PC-9 (cell line): ENCODE measurements around the gene ARHGEF39. TPM values are rescaled to one million over a fixed set of nuclear protein-coding genes. Genes with fewer than 3 reads are reported as not detected.

Source experiments
- BruUV-seq: library from RNA; stranded (reverse); fragments of 400-500 nt; replicated peaks from 2 replicates; lab custom pipeline; 2021; lab: Mats Ljungman, UMichigan
- CTCF ChIA-PET: fragments of 300-600 bp; sonication (Branson Sonifier 250); formaldehyde crosslinking; loops from one replicate; lab custom pipeline; 2022; ENCODE audit warnings: antibody characterized with exemption; lab: Charles Lee
- POLR2A ChIA-PET: fragments of 300-600 bp; sonication (Branson Sonifier 250); formaldehyde crosslinking; loops from one replicate; lab custom pipeline; 2022; ENCODE audit warnings: antibody characterized with exemption; ENCODE audit not compliant: unreplicated experiment; lab: Charles Lee
- DNase-seq, 2 experiments: peaks; one replicate each; pipeline versions ENCODE4 v3.0.0 to v3.0.0-alpha.2; 2015 to 2022; ENCODE audit warnings: mixed read lengths in 1 of 2
- H2AFZ ChIP-seq: fragments of 200-600 bp; sonication (generic); 2 replicates; pipeline ENCODE4 v1.8.1; 2017; ENCODE audit warnings: antibody characterized with exemption
- H3F3A ChIP-seq: fragments of 200-600 bp; sonication (generic); 2 replicates; pipeline ENCODE4 v1.8.1; 2017; ENCODE audit warnings: antibody characterized with exemption, mild to moderate bottlenecking, low read depth; ENCODE audit not compliant: insufficient read depth
- H3K27ac ChIP-seq: fragments of 200-600 bp; sonication (generic); 2 replicates; pipeline ENCODE4 v1.6.1; 2016; ENCODE audit warnings: mixed run types
- H3K27me3 ChIP-seq: fragments of 200-600 bp; sonication (generic); 2 replicates; pipeline ENCODE4 v1.6.1; 2016; ENCODE audit warnings: low read depth, mixed run types; ENCODE audit not compliant: insufficient read depth
- H3K36me3 ChIP-seq: fragments of 200-600 bp; sonication (generic); 2 replicates; pipeline ENCODE4 v1.6.1; 2016; ENCODE audit warnings: low read depth, mixed run types
- H3K4me1 ChIP-seq: fragments of 200-600 bp; sonication (generic); replicated peaks from 2 replicates; pipeline ENCODE4 v1.6.1; 2016; ENCODE audit warnings: mixed run types; ENCODE audit not compliant: insufficient read depth
- H3K4me2 ChIP-seq: fragments of 200-600 bp; sonication (generic); 2 replicates; pipeline ENCODE4 v1.6.1; 2017; ENCODE audit warnings: mixed run types
- H3K4me3 ChIP-seq: fragments of 200-600 bp; sonication (generic); 2 replicates; pipeline ENCODE4 v1.6.1; 2016; ENCODE audit warnings: mixed run types
- H3K79me2 ChIP-seq: fragments of 200-600 bp; sonication (generic); 2 replicates; pipeline ENCODE4 v1.6.1; 2017; ENCODE audit warnings: low read depth, mixed run types
- H3K9me2 ChIP-seq: fragments of 200-600 bp; sonication (generic); 2 replicates; pipeline ENCODE4 v1.8.1; 2017; ENCODE audit warnings: mild to moderate bottlenecking; ENCODE audit not compliant: insufficient read depth
- H3K9me3 ChIP-seq: fragments of 200-600 bp; sonication (generic); 2 replicates; pipeline ENCODE4 v1.8.1; 2016; ENCODE audit warnings: low read depth; ENCODE audit not compliant: insufficient read depth
- H4K20me1 ChIP-seq: fragments of 200-600 bp; sonication (generic); 2 replicates; pipeline ENCODE4 v1.8.1; 2017; ENCODE audit not compliant: insufficient read depth
- EZH2 ChIP-seq: fragments of 200-600 bp; sonication (generic); IDR thresholded peaks from 2 replicates; pipeline ENCODE4 v1.8.0; 2017; ENCODE audit warnings: antibody characterized with exemption, low read depth
- intact Hi-C: fragments of 100-400 bp; cut with micrococcal nuclease; formaldehyde crosslinking; loops from one replicate; pipeline ENCODE4 v1.10.0; 2022; ENCODE audit not compliant: unreplicated experiment
- total RNA-seq: library from RNA; stranded (reverse); gene quantifications from 2 replicates; pipeline ENCODE4 v1.2.3, GENCODE V29; 2021
- TF ChIP-seq, protein P1 (sequence below): fragments of 200-600 bp; sonication (generic); conservative IDR thresholded peaks from 2 replicates; pipeline ENCODE4 v1.6.1; 2017; ENCODE audit warnings: mixed run types, antibody characterized with exemption, mild to moderate bottlenecking, moderate library complexity

Gene ARHGEF39
- total RNA-seq, 1 experiment from 2014 or later = 15.6 TPM

DNA sequence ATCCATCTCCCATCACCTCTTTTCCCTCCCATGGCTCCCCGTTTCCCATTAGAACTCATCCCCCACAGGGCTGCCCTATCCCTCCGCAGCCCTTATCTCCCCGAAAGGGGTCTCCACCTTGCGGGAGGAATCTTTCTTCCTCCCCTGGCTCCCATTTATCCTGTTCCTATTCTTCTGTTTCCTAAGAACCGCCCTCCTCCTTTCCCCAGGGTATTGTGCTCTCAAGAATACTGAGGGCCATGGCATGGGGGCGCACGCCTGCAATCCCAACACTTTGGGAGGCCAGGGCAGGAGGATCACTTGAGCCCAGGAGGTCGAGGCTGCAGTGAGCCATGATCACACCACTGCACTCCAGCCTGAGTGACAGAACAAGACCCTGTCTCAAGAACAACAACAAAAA lies 47.4 kb downstream of the ARHGEF39 start:
- Histone ChIP-seq H3K4me2 (no peak overlapping the region), H3K27ac (no peak overlapping the region), H4K20me1 (no peaks in the 10 kb centered on the region), H2AFZ (no peak overlapping the region), H3K4me1 (no peaks in the 10 kb centered on the region), H3K9me2 (no peaks in the 10 kb centered on the region), H3K9me3 (no peaks in the 10 kb centered on the region), H3F3A (no peaks in the 10 kb centered on the region), H3K4me3 (no peak overlapping the region), H3K27me3 (no peaks in the 10 kb centered on the region), H3K36me3 (no peaks in the 10 kb centered on the region), H3K79me2 (no peaks in the 10 kb centered on the region)
- no TSS peak for BruUV-seq
- intact Hi-C loops = no loop called here
- no peak for DNase-seq
- no peak for TF ChIP-seq EZH2
- TF ChIP-seq, protein P1, sequence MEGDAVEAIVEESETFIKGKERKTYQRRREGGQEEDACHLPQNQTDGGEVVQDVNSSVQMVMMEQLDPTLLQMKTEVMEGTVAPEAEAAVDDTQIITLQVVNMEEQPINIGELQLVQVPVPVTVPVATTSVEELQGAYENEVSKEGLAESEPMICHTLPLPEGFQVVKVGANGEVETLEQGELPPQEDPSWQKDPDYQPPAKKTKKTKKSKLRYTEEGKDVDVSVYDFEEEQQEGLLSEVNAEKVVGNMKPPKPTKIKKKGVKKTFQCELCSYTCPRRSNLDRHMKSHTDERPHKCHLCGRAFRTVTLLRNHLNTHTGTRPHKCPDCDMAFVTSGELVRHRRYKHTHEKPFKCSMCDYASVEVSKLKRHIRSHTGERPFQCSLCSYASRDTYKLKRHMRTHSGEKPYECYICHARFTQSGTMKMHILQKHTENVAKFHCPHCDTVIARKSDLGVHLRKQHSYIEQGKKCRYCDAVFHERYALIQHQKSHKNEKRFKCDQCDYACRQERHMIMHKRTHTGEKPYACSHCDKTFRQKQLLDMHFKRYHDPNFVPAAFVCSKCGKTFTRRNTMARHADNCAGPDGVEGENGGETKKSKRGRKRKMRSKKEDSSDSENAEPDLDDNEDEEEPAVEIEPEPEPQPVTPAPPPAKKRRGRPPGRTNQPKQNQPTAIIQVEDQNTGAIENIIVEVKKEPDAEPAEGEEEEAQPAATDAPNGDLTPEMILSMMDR = no peak
- CTCF ChIA-PET = no interaction called here
- POLR2A ChIA-PET = no interaction called here

- H3K79me2 ChIP-seq = no peaks in the 10 kb centered on the region
- no peak for DNase-seq
- H3F3A ChIP-seq = no peaks in the 10 kb centered on the region
- POLR2A ChIA-PET = no interaction called here
- intact Hi-C loops = no loop called here
- CTCF ChIA-PET = no interaction called here
- no peak overlapping the region for H3K27ac ChIP-seq
- BruUV-seq = no TSS peak
- H3K36me3 ChIP-seq = no peaks in the 10 kb centered on the region
- H3K4me1 ChIP-seq = no peaks in the 10 kb centered on the region
- H2AFZ ChIP-seq = no peak overlapping the region
- no peak overlapping the region for H3K4me2 ChIP-seq
- no peaks in the 10 kb centered on the region for H3K27me3 ChIP-seq
- no peak for TF ChIP-seq EZH2
- TF ChIP-seq, protein P1 = no peak
- no peaks in the 10 kb centered on the region for H3K9me3 ChIP-seq
- no peak overlapping the region for H3K4me3 ChIP-seq
- H4K20me1 ChIP-seq = no peaks in the 10 kb centered on the region
- no peaks in the 10 kb centered on the region for H3K9me2 ChIP-seq
These were observed 48.1 kb downstream of the ARHGEF39 start for GRCh38 chr9:35616681-35617459.

- POLR2A ChIA-PET = no interaction called here
These were observed 48.9 kb downstream of the ARHGEF39 start for GRCh38 chr9:35615981-35616680.

More at GRCh38 chr9:35615981-35616680, 48.9 kb downstream of the ARHGEF39 start:
- H3K9me3 ChIP-seq = no peaks in the 10 kb centered on the region
- no peak for DNase-seq
- H4K20me1 ChIP-seq = no peaks in the 10 kb centered on the region
- no peak overlapping the region for H3K27ac ChIP-seq
- H2AFZ ChIP-seq = no peak overlapping the region
- no peak overlapping the region for H3K4me3 ChIP-seq
- intact Hi-C loops = no loop called here
- TF ChIP-seq, protein P1 = no peak
- TF ChIP-seq EZH2 = no peak
- H3K79me2 ChIP-seq = no peaks in the 10 kb centered on the region
- no peaks in the 10 kb centered on the region for H3K27me3 ChIP-seq
- no TSS peak for BruUV-seq
- H3F3A ChIP-seq = no peaks in the 10 kb centered on the region
- H3K4me2 ChIP-seq = no peak overlapping the region
- H3K36me3 ChIP-seq = no peaks in the 10 kb centered on the region
- H3K4me1 ChIP-seq = no peaks in the 10 kb centered on the region
- H3K9me2 ChIP-seq = no peaks in the 10 kb centered on the region
- CTCF ChIA-PET = no interaction called here
